ENCODE data around the gene COMMD2.

Gene COMMD2

DNA sequence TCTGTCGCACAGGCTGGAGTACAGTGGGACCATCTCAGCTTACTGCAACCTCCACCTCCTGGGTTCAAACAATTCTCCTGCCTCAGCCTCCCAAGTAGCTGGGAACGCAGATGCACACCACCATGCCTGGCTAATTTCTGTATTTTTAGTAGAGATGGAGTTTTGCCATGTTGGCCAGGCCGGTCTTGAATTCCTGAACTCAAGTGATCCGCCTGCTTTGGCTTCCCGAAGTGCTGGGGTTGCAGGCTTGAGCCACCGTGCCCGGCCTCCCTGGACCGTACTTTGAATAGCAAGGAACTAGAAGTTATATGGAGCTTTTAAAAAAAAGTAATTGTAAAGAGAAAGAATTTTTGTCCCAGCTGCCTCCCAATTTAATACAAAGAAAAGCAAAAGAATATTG is 48.4 kb upstream of the COMMD2 start:
- Histone ChIP-seq H3K27me3 (ENCODE audit: insufficient read depth, low read length, poor library complexity) (peaks cover 8% of the 10 kb centered on the region), H3K4me2 (ENCODE audit: insufficient read depth, low read length) (no peak overlapping the region), H3K4me3 (ENCODE audit: low read depth in 1 of 2, low read length in 2 of 2) (no peak overlapping the region), H2AFZ (ENCODE audit: low read depth, low read length) (no peak overlapping the region), H3K4me1 (ENCODE audit: insufficient read depth, low read length) (no peaks in the 10 kb centered on the region), H3K9me3 (ENCODE audit: insufficient read depth, low read length, severe bottlenecking) (no peaks in the 10 kb centered on the region), H3K36me3 (ENCODE audit: insufficient read depth, low read length) (no peaks in the 10 kb centered on the region), H3K9ac (ENCODE audit: low read depth, low read length) (no peak overlapping the region), H3K79me2 (ENCODE audit: insufficient read depth, low read length) (no peaks in the 10 kb centered on the region), H4K20me1 (ENCODE audit: insufficient read depth, low read length) (no peaks in the 10 kb centered on the region), H3K27ac (ENCODE audit: low read length) (no peak overlapping the region)
- no peak for DNase-seq
- TF ChIP-seq, protein P1, sequence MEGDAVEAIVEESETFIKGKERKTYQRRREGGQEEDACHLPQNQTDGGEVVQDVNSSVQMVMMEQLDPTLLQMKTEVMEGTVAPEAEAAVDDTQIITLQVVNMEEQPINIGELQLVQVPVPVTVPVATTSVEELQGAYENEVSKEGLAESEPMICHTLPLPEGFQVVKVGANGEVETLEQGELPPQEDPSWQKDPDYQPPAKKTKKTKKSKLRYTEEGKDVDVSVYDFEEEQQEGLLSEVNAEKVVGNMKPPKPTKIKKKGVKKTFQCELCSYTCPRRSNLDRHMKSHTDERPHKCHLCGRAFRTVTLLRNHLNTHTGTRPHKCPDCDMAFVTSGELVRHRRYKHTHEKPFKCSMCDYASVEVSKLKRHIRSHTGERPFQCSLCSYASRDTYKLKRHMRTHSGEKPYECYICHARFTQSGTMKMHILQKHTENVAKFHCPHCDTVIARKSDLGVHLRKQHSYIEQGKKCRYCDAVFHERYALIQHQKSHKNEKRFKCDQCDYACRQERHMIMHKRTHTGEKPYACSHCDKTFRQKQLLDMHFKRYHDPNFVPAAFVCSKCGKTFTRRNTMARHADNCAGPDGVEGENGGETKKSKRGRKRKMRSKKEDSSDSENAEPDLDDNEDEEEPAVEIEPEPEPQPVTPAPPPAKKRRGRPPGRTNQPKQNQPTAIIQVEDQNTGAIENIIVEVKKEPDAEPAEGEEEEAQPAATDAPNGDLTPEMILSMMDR (IDR thresholded peaks at IDR 0.05; ENCODE audit: borderline replicate concordance, extremely low read depth, low read length, poor library complexity, severe bottlenecking), result no peak
- ATAC-seq (ENCODE audit: insufficient read depth, low read depth), result no peak

DNA sequence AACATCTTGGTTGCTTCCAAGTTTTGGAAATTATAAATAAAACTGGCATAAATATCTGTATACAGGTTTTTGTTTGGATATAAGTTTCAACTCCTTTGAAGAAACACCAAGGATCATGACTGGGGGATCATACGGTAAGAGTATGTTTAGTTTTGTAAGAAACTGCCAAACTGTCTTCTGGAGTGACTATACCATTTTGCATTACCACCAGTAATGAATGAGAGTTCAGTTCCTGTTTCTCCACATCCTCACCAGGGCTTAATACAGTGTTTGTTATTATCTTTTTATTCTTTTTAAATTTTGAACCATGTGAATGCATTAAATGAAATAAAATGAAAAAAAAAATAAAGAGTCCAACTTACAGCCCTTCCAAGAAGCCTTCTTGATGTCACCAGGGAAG is 43.7 kb upstream of the COMMD2 start:
- H3K36me3 ChIP-seq (ENCODE audit: insufficient read depth, low read length), result no peaks in the 10 kb centered on the region
- ATAC-seq (ENCODE audit: insufficient read depth, low read depth) (no peak), DNase-seq (no peak)
- H3K27ac ChIP-seq (ENCODE audit: low read length), result no peak overlapping the region
- no peak for TF ChIP-seq EZH2 (IDR thresholded peaks at IDR 0.05; ENCODE audit: borderline replicate concordance, low read depth, low read length, severe bottlenecking)
- TF ChIP-seq, protein P1 (IDR thresholded peaks at IDR 0.05; ENCODE audit: borderline replicate concordance, extremely low read depth, low read length, poor library complexity, severe bottlenecking), result no peak
- no peak overlapping the region for H3K4me3 ChIP-seq (ENCODE audit: low read depth in 1 of 2, low read length in 2 of 2)
- no peak overlapping the region for H3K9ac ChIP-seq (ENCODE audit: low read depth, low read length)
- H3K9me3 ChIP-seq (ENCODE audit: insufficient read depth, low read length, severe bottlenecking), result no peaks in the 10 kb centered on the region
- H2AFZ ChIP-seq (ENCODE audit: low read depth, low read length), result no peak overlapping the region
- H4K20me1 ChIP-seq (ENCODE audit: insufficient read depth, low read length), result no peaks in the 10 kb centered on the region
- H3K79me2 ChIP-seq (ENCODE audit: insufficient read depth, low read length), result no peaks in the 10 kb centered on the region
- H3K27me3 ChIP-seq (ENCODE audit: insufficient read depth, low read length, poor library complexity), result peaks cover 11% of the 10 kb centered on the region
- H3K4me1 ChIP-seq (ENCODE audit: insufficient read depth, low read length), result no peaks in the 10 kb centered on the region
- H3K4me2 ChIP-seq (ENCODE audit: insufficient read depth, low read length), result no peak overlapping the region

DNA sequence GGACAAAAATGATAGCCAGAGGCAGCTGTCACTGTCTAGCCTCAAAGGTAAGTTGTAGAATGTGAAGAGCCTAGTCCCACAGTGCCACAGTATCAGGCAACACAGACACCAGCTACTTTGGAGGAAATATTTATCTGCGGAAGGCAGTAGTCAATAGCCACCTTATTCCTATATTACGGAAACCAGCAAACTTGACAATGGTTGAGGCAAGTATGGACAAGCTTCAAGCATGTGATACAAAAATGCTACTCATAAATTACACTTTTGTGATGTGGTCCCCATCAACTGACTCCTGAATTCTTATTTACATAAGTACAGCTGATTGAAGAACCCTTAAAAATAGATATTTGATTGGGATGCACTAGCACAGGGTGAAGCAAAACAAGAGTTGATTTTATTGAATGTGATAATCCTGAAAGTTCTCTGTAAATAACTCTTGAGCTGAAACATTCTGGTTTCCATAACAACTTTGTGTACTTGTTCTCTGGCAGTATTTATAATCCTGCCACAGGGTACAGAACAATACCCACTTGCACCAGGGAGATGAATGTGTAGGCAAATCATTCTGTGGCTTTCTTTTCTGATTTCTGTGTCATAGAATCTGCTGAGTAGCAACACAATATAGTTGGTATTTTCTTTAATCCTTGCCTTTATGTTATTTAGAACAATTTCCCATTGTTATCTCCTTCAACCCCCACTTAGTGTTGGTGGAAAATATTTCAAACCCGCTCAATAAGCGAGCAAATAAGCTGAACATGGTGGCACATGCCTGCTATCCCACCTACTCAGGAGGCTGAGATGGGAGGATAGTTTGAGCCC is 40.4 kb upstream of the COMMD2 start, which contains the start of gene ANKUB1:
TSS of gene ANKUB1 (minus strand) at position 103 of the 819 bp plus-strand sequence. CDS start 188 bp downstream, outside the sequence.
- H3K27ac ChIP-seq (ENCODE audit: low read length), result no peak within 1 kb of the TSS

More for the DNA sequence above, 40.4 kb upstream of the COMMD2 start, which contains the start of gene ANKUB1:
- no peak within 1 kb of the TSS for H3K9ac ChIP-seq (ENCODE audit: low read depth, low read length)
- H4K20me1 ChIP-seq (ENCODE audit: insufficient read depth, low read length), result no peaks in the 10 kb centered on the region
- no peaks in the 10 kb centered on the region for H3K4me1 ChIP-seq (ENCODE audit: insufficient read depth, low read length)
- H2AFZ ChIP-seq (ENCODE audit: low read depth, low read length), result no peak within 1 kb of the TSS
- H3K4me3 ChIP-seq (ENCODE audit: low read depth in 1 of 2, low read length in 2 of 2), result no peak within 1 kb of the TSS
- no peak within 1 kb of the TSS for H3K4me2 ChIP-seq (ENCODE audit: insufficient read depth, low read length)
- H3K9me3 ChIP-seq (ENCODE audit: insufficient read depth, low read length, severe bottlenecking), result no peaks in the 10 kb centered on the region
- TF ChIP-seq, protein P1 (IDR thresholded peaks at IDR 0.05; ENCODE audit: borderline replicate concordance, extremely low read depth, low read length, poor library complexity, severe bottlenecking), result no peak
- TF ChIP-seq EZH2 (IDR thresholded peaks at IDR 0.05; ENCODE audit: borderline replicate concordance, low read depth, low read length, severe bottlenecking), result no peak
- H3K79me2 ChIP-seq (ENCODE audit: insufficient read depth, low read length), result no peaks in the 10 kb centered on the region
- peaks cover 16% of the 10 kb centered on the region for H3K27me3 ChIP-seq (ENCODE audit: insufficient read depth, low read length, poor library complexity)
- ATAC-seq (ENCODE audit: insufficient read depth, low read depth) (no peak), DNase-seq (no peak)
- H3K36me3 ChIP-seq (ENCODE audit: insufficient read depth, low read length), result no peaks in the 10 kb centered on the region

Data from DND-41 (cell line).